ENCODE measurements around the gene NRXN3. TPM values are rescaled to one million over a fixed set of nuclear protein-coding genes. Genes with fewer than 3 reads are reported as not detected.

NRXN3 gene
- total RNA-seq, 1 experiment from 2014 or later, result not detected

GRCh38 chr14:79482825-79483224 is 1312.7 kb downstream of the NRXN3 start (continued):
- TF ChIP-seq ELF1 (IDR thresholded peaks at IDR 0.05; ENCODE audit: borderline replicate concordance, low read depth), result no peak
- TF ChIP-seq MAX (IDR thresholded peaks at IDR 0.05), result no peak
- TF ChIP-seq SIN3A (IDR thresholded peaks at IDR 0.05; ENCODE audit: low read depth), result no peak
- TF ChIP-seq CTCF (IDR thresholded peaks at IDR 0.05 in 2 of 3, conservative IDR thresholded peaks at IDR 0.05 in 1 of 3; ENCODE audit: borderline replicate concordance in 1 of 3, insufficient read depth in 1 of 3, low read depth in 2 of 3, low read length in 2 of 3), result no peak
- TF ChIP-seq POLR2AphosphoS5 (IDR thresholded peaks at IDR 0.05; ENCODE audit: low read depth, low read length), result no peak

- H3K4me2 ChIP-seq (ENCODE audit: low read length), result no peak overlapping the region
- intact Hi-C loops (cut with micrococcal nuclease), result no loop called here
These were observed 1313.6 kb downstream of the NRXN3 start for GRCh38 chr14:79483477-79484388.

More at GRCh38 chr14:79483477-79484388, 1313.6 kb downstream of the NRXN3 start:
- no peaks in the 10 kb centered on the region for H3K27me3 ChIP-seq (ENCODE audit: insufficient read depth, low read length)
- ChIA-PET POLR2A (no interaction called here), RAD21 (ENCODE audit: low non-redundant PET in 1 of 2, low total read pairs in 2 of 2, uncharacterized antibody in 2 of 2, unreplicated experiment in 2 of 2) (no interaction called here), CTCF (no interaction called here)
- no peaks in the 10 kb centered on the region for H3K36me3 ChIP-seq (ENCODE audit: control insufficient read depth in 1 of 2, insufficient read depth in 2 of 2, low read length in 2 of 2)
- no peaks in the 10 kb centered on the region for H3K9me2 ChIP-seq (ENCODE audit: insufficient read depth)
- H2AFZ ChIP-seq (ENCODE audit: low read depth, low read length, poor library complexity, severe bottlenecking), result no peak overlapping the region
- H3K9me3 ChIP-seq (ENCODE audit: control insufficient read depth in 1 of 2, insufficient read depth in 1 of 2, low read depth in 1 of 2, low read length in 2 of 2), result peaks cover under 1 to 11% of the 10 kb centered on the region in 2 experiments; a peak in 2 of 4 replicates
- no peak overlapping the region for H3K4me3 ChIP-seq (replicated peaks in 1 of 2; ENCODE audit: low read depth in 1 of 2, low read length in 2 of 2)
- H3K27ac ChIP-seq (ENCODE audit: low read depth, low read length), result no peak overlapping the region
- TF ChIP-seq CEBPB (IDR thresholded peaks at IDR 0.05; ENCODE audit: low read depth), result no peak
- TF ChIP-seq REST (IDR thresholded peaks at IDR 0.05; ENCODE audit: low read depth), result no peak
- no TSS peak for BruUV-seq (replicated peaks)
- H3K4me1 ChIP-seq (ENCODE audit: control insufficient read depth in 1 of 2, insufficient read depth in 2 of 2, low read length in 2 of 2), result no peaks in the 10 kb centered on the region
- no peak for DNase-seq (ENCODE audit: low read depth, low spot score)
- no peaks in the 10 kb centered on the region for H3K79me2 ChIP-seq (ENCODE audit: insufficient read depth, low read length)
- ATAC-seq, result no peak
- no peaks in the 10 kb centered on the region for H4K20me1 ChIP-seq (ENCODE audit: insufficient read depth)
- no peak overlapping the region for H3K9ac ChIP-seq (ENCODE audit: low read length)

Measured in HCT116 (cell line).